H1 (cell line): Measurements from ENCODE around the gene KCNK13. TPM values are rescaled to one million over a fixed set of nuclear protein-coding genes. Genes with fewer than 3 reads are reported as not detected.

Source experiments
- CTCF ChIA-PET: fragments of 300-600 bp; sonication (Branson Sonifier 250); formaldehyde crosslinking; loops from one replicate; lab custom pipeline; 2021; ENCODE audit not compliant: partially characterized antibody; lab: Charles Lee
- POLR2A ChIA-PET: fragments of 300-600 bp; sonication (Branson Sonifier 250); formaldehyde crosslinking; loops from one replicate; lab custom pipeline; 2021; ENCODE audit warnings: inconsistent platforms; ENCODE audit not compliant: partially characterized antibody; lab: Charles Lee
- DNase-seq, 2 experiments: peaks; one replicate each; pipeline versions ENCODE4 v3.0.0 to v3.0.0-alpha.2; 2010 to 2022; ENCODE audit warnings: low spot score in 2 of 2, low read depth in 1 of 2, mixed read lengths in 1 of 2
- FAIRE-seq: peaks from 2 replicates; lab custom pipeline; 2011; peaks lifted over from hg19 to GRCh38; lab: Jason Lieb, UNC
- H2AFZ ChIP-seq: 2 replicates; pipeline ENCODE4 v1.8.1; 2012; ENCODE audit warnings: low read length, inconsistent platforms
- H2AK5ac ChIP-seq: 2 replicates; pipeline ENCODE4 v1.6.1; 2013; ENCODE audit warnings: low read depth, low read length
- H2BK120ac ChIP-seq: replicated peaks from 2 replicates; pipeline ENCODE3; 2013; ENCODE audit warnings: low read depth, low read length, inconsistent platforms
- H2BK12ac ChIP-seq: 2 replicates; pipeline ENCODE4 v1.6.1; 2013; ENCODE audit warnings: low read depth, low read length
- H2BK15ac ChIP-seq: 2 replicates; pipeline ENCODE4 v1.6.1; 2013; ENCODE audit warnings: low read length
- H2BK20ac ChIP-seq: 2 replicates; pipeline ENCODE4 v1.6.1; 2013; ENCODE audit warnings: low read length
- H2BK5ac ChIP-seq: 2 replicates; pipeline ENCODE4 v1.6.1; 2013; ENCODE audit warnings: low read depth, low read length
- H3K14ac ChIP-seq: 2 replicates; pipeline ENCODE4 v1.6.1; 2013; ENCODE audit warnings: inconsistent platforms; ENCODE audit not compliant: insufficient read length
- H3K18ac ChIP-seq: 2 replicates; pipeline ENCODE4 v1.6.1; 2013; ENCODE audit warnings: low read length; ENCODE audit errors: extremely low read depth
- H3K23ac ChIP-seq: 2 replicates; pipeline ENCODE4 v1.6.1; 2013; ENCODE audit warnings: inconsistent platforms; ENCODE audit not compliant: insufficient read length
- H3K23me2 ChIP-seq: 2 replicates; pipeline ENCODE4 v1.6.1; 2013; ENCODE audit warnings: low read depth, low read length
- H3K27ac ChIP-seq: 2 replicates; pipeline ENCODE4 v1.6.1; 2011; ENCODE audit warnings: low read depth, low read length, inconsistent platforms
- H3K27me3 ChIP-seq, 4 experiments: replicated peaks in 1 of 4; 1 replicate in 1 of 4; 2 replicates in 3 of 4; pipeline versions ENCODE4 v1.6.1 to v1.8.1; 2011 to 2013; ENCODE audit warnings: low read length in 3 of 4, mild to moderate bottlenecking in 3 of 4, inconsistent platforms in 2 of 4, mixed read lengths in 2 of 4, moderate library complexity in 1 of 4; ENCODE audit not compliant: control insufficient read depth in 3 of 4, insufficient read depth in 3 of 4; ENCODE audit errors: extremely low read depth in 1 of 4
- H3K36me3 ChIP-seq, 4 experiments: 2 replicates each; pipeline versions ENCODE4 v1.6.1 to v1.8.1; 2011 to 2013; ENCODE audit warnings: mild to moderate bottlenecking in 4 of 4, low read length in 3 of 4, moderate library complexity in 2 of 4, control low read depth in 1 of 4, inconsistent platforms in 1 of 4; ENCODE audit not compliant: insufficient read depth in 4 of 4, control insufficient read depth in 2 of 4
- H3K4ac ChIP-seq: replicated peaks from 2 replicates; pipeline ENCODE3; 2013; ENCODE audit warnings: low read length, low read depth, mixed read lengths, inconsistent platforms; ENCODE audit not compliant: insufficient read length
- H3K4me1 ChIP-seq, 4 experiments: replicated peaks in 1 of 4; 1 replicate in 1 of 4; 2 replicates in 3 of 4; pipeline versions ENCODE4 v1.6.1 to v1.8.1; 2011 to 2013; ENCODE audit warnings: low read length in 3 of 4, inconsistent platforms in 2 of 4, mixed read lengths in 1 of 4; ENCODE audit not compliant: insufficient read depth in 4 of 4, control insufficient read depth in 3 of 4
- H3K4me2 ChIP-seq, 2 experiments: 2 replicates each; pipeline versions ENCODE4 v1.6.1 to v1.8.1; 2011 to 2013; ENCODE audit warnings: low read depth in 2 of 2, low read length in 2 of 2, control low read depth in 1 of 2, inconsistent platforms in 1 of 2, mild to moderate bottlenecking in 1 of 2; ENCODE audit not compliant: insufficient read depth in 1 of 2
- H3K4me3 ChIP-seq, 4 experiments: fragments of 200-600, 300-600 bp in 1 of 4; sonication (generic), shearing (Covaris generic), sonication (Bioruptor Twin) in 1 of 4; 2 replicates each; pipeline versions ENCODE4 v1.5.1 to v1.8.1; 2011 to 2016; ENCODE audit warnings: low read length in 4 of 4, low read depth in 3 of 4, control low read depth in 2 of 4, inconsistent platforms in 2 of 4, mild to moderate bottlenecking in 2 of 4, mixed read lengths in 1 of 4, moderate library complexity in 1 of 4; ENCODE audit not compliant: insufficient read depth in 2 of 4; ENCODE audit errors: extremely low read depth in 1 of 4
- H3K56ac ChIP-seq: replicated peaks from 2 replicates; pipeline ENCODE3; 2013; ENCODE audit warnings: low read depth, mild to moderate bottlenecking, mixed read lengths, low read length, inconsistent platforms; ENCODE audit not compliant: insufficient read length
- H3K79me1 ChIP-seq: 2 replicates; pipeline ENCODE4 v1.6.1; 2013; ENCODE audit warnings: low read depth, low read length, control low read depth
- H3K79me2 ChIP-seq, 2 experiments: 2 replicates each; pipeline versions ENCODE4 v1.6.1 to v1.8.1; 2012 to 2013; ENCODE audit warnings: low read length in 2 of 2, mild to moderate bottlenecking in 2 of 2, inconsistent platforms in 1 of 2; ENCODE audit not compliant: insufficient read depth in 2 of 2, control insufficient read depth in 1 of 2
- H3K9ac ChIP-seq, 4 experiments: replicated peaks in 1 of 4; 1 replicate in 1 of 4; 2 replicates in 3 of 4; pipeline versions ENCODE4 v1.6.1 to v1.8.1; 2011 to 2013; ENCODE audit warnings: low read depth in 3 of 4, low read length in 3 of 4, control low read depth in 2 of 4, mild to moderate bottlenecking in 2 of 4, moderate library complexity in 2 of 4, inconsistent platforms in 1 of 4; ENCODE audit errors: extremely low read depth in 1 of 4
- H3K9me3 ChIP-seq, 2 experiments: 2 replicates each; pipeline versions ENCODE4 v1.6.1 to v1.8.1; 2012 to 2013; ENCODE audit warnings: mild to moderate bottlenecking in 2 of 2, moderate library complexity in 2 of 2, control low read depth in 1 of 2, inconsistent platforms in 1 of 2, low read depth in 1 of 2, low read length in 1 of 2, mixed read lengths in 1 of 2; ENCODE audit not compliant: insufficient read depth in 2 of 2
- H4K20me1 ChIP-seq, 2 experiments: replicated peaks in 1 of 2; 2 replicates each; pipeline versions ENCODE3 to v1.8.1; 2011 to 2013; ENCODE audit warnings: inconsistent platforms in 2 of 2, low read length in 2 of 2, mild to moderate bottlenecking in 1 of 2; ENCODE audit not compliant: insufficient read depth in 2 of 2, control insufficient read depth in 1 of 2
- H4K5ac ChIP-seq: 2 replicates; pipeline ENCODE4 v1.6.1; 2013; ENCODE audit warnings: low read length, low read depth, mixed read lengths, inconsistent platforms; ENCODE audit not compliant: insufficient read length
- H4K8ac ChIP-seq: 2 replicates; pipeline ENCODE4 v1.8.0; 2013; ENCODE audit warnings: mild to moderate bottlenecking, moderate library complexity, low read length, inconsistent platforms; ENCODE audit not compliant: insufficient read depth; ENCODE audit errors: extremely low read depth
- H4K91ac ChIP-seq: replicated peaks from 2 replicates; pipeline ENCODE3; 2013; ENCODE audit warnings: low read length, mixed read lengths, inconsistent platforms; ENCODE audit not compliant: insufficient read length
- EGR1 ChIP-seq: IDR thresholded peaks from 2 replicates; pipeline ENCODE4 v1.6.1; 2011; ENCODE audit warnings: low read depth, low read length, borderline replicate concordance
- GTF2F1 ChIP-seq: IDR thresholded peaks from 2 replicates; pipeline ENCODE4 v1.6.1; 2012; ENCODE audit warnings: low read depth, low read length, improper control_type of control experiment, borderline replicate concordance
- JUN ChIP-seq: IDR thresholded peaks from 2 replicates; pipeline ENCODE4 v1.6.1; 2011; ENCODE audit warnings: low read depth, mild to moderate bottlenecking, improper control_type of control experiment, low read length
- KDM4A ChIP-seq: IDR thresholded peaks from one replicate; pipeline ENCODE4 v1.7.1; 2012; ENCODE audit warnings: low read depth, mild to moderate bottlenecking, moderate library complexity, low read length, inconsistent platforms; ENCODE audit not compliant: severe bottlenecking
- SAP30 ChIP-seq: fragments of 300-600 bp; sonication (generic); IDR thresholded peaks from 2 replicates; pipeline ENCODE4 v1.7.1; 2012; ENCODE audit warnings: low read length, moderate library complexity, mild to moderate bottlenecking, inconsistent platforms; ENCODE audit not compliant: insufficient read depth, insufficient replicate concordance
- SP4 ChIP-seq: IDR thresholded peaks from 2 replicates; pipeline ENCODE4 v1.6.1; 2012; ENCODE audit warnings: low read length, inconsistent platforms
- TCF12 ChIP-seq: IDR thresholded peaks from 2 replicates; pipeline ENCODE4 v1.6.1; 2011; ENCODE audit warnings: low read depth, mild to moderate bottlenecking, low read length
- YY1 ChIP-seq: IDR thresholded peaks from 2 replicates; pipeline ENCODE4 v1.6.1; 2011; ENCODE audit warnings: low read depth, mild to moderate bottlenecking, low read length
- WGBS, 2 experiments: shearing (Covaris generic) in 1 of 2; methylation state at CpG; one replicate each; pipeline versions ENCODE4 v1.1.6 to v1.1.7; 2013 to 2015; ENCODE audit warnings: low lambda C conversion rate in 2 of 2, mixed read lengths in 2 of 2, inconsistent platforms in 1 of 2, low coverage in 1 of 2, missing lambda C conversion rate in 1 of 2; ENCODE audit not compliant: insufficient replicate concordance in 2 of 2, insufficient coverage in 1 of 2, insufficient read length in 1 of 2; ENCODE audit errors: extremely low coverage in 1 of 2, missing lambda C conversion rate in 1 of 2; 5-methylcytosine and 5-hydroxymethylcytosine counted together
- polyA plus RNA-seq, 7 experiments: library from polyadenylated mRNA; depleted of rRNA in 3 of 7; stranded (reverse) in 5 of 7; unstranded in 2 of 7; fragments of >200 nt in 5 of 7; fragments of 200-250 nt in 2 of 7; gene quantifications; 1 replicate in 5 of 7; 2 replicates in 1 of 7; 4 replicates in 1 of 7; pipeline versions ENCODE4 v1.2.1 to v1.2.3, GENCODE V29; 2011 to 2013; ENCODE audit warnings: missing spikeins in 2 of 7, mixed read lengths in 2 of 7
- total RNA-seq: library from RNA; stranded (reverse); fragmentation: NEBNext Ultra II Directional; extraction: Animal tissue kit (Norgen Biotek cat#: 25700); gene quantifications from 2 replicates; pipeline ENCODE4 v1.2.1, GENCODE V29; 2021

KCNK13 gene
- total and polyA plus RNA-seq, 2 of the 8 experiments (the other 6 are each of a cell fraction or from before 2014, with no cell fraction given): 0.39 to 0.48 TPM

DNA sequence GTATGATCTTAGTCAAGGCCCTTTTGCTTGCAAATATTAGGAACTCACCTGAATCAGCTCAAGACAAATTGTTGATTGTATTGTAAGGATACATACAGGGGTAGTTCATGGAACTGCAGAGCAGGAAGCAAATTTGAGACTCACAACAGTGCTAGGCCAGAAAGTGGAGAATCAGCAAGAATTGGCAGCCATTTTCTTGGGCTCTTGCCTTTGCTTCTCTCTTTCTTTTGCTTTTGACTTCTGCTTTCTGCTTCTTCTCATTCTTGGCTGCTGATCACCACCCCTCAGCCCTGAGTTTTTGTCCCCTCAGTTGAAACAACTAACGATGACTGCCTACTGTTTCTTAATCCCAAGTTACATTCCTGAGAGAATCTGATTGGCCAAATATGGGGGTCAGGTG, 34.8 kb downstream of the KCNK13 start:
- no peak overlapping the region for H2BK5ac ChIP-seq
- H4K5ac ChIP-seq: no peak overlapping the region
- H3K4me2 ChIP-seq: no peak overlapping the region
- no peak overlapping the region for H2BK12ac ChIP-seq
- H3K36me3 ChIP-seq: no peaks in the 10 kb centered on the region
- ChIA-PET POLR2A (no interaction called here), CTCF (interaction anchor here (0.9 to 1.5 kb wide), 4 partner anchors 9 to 139 kb away, joined by 4 to 5 read pairs (median 4); no protein-coding TSS in a partner anchor)
- H3K14ac ChIP-seq: no peak overlapping the region
- 38% methylated on average over 1 of the region's 1 CpG; no CpG with 5 or more reads in 1 of the 2 experiments for WGBS, 2 experiments
- no peaks in the 10 kb centered on the region for H3K79me2 ChIP-seq
- no peak overlapping the region for H3K27ac ChIP-seq
- DNase-seq (no peak), FAIRE-seq (no peak)
- no peaks in the 10 kb centered on the region for H4K20me1 ChIP-seq
- no peak overlapping the region for H2AFZ ChIP-seq
- H3K23me2 ChIP-seq: no peaks in the 10 kb centered on the region
- H3K9ac ChIP-seq: no peak overlapping the region
- H2AK5ac ChIP-seq: no peak overlapping the region
- H3K56ac ChIP-seq: no peak overlapping the region
- H3K79me1 ChIP-seq: no peaks in the 10 kb centered on the region
- H3K18ac ChIP-seq: no peak overlapping the region
- no peak overlapping the region for H2BK20ac ChIP-seq
- no peak overlapping the region for H3K4ac ChIP-seq
- no peak overlapping the region for H4K91ac ChIP-seq
- no peak overlapping the region for H4K8ac ChIP-seq
- no peaks in the 10 kb centered on the region for H3K4me1 ChIP-seq
- no peak overlapping the region for H2BK15ac ChIP-seq
- H3K23ac ChIP-seq: no peak overlapping the region
- no peaks in the 10 kb centered on the region for H3K27me3 ChIP-seq
- TF ChIP-seq GTF2F1 (no peak), KDM4A (no peak), EGR1 (no peak), SAP30 (no peak), YY1 (no peak), SP4 (no peak), TCF12 (no peak), JUN (no peak)
- H3K4me3 ChIP-seq: no peak overlapping the region
- H2BK120ac ChIP-seq: no peak overlapping the region
- no peaks in the 10 kb centered on the region for H3K9me3 ChIP-seq
